CD4-positive, alpha-beta T cell treated with Interleukin-17A for 1 hour (primary cell): ENCODE data around the gene RAC3.
A peak's percentile ranks its signal among the peaks of the same experiment; 100 is the strongest.
"Not testable (repeated sequence)": the region's sequence is repeated elsewhere in the genome, so short reads cannot be mapped to it uniquely, and the experiment has no call there.

Experiments used
- DNase-seq: peaks from one replicate; pipeline ENCODE4 v3.0.0-alpha.2; 2020

The RAC3 gene

GRCh38 chr17:82025401-82026107 lies 5.9 kb upstream of the RAC3 start:
- DNase-seq, result no peak

GRCh38 chr17:82028246-82028645 lies 3.2 kb upstream of the RAC3 start:
- no peak for DNase-seq

GRCh38 chr17:82028966-82029365 lies 2.5 kb upstream of the RAC3 start:
- DNase-seq, result no peak

GRCh38 chr17:82029391-82029790 lies 2.1 kb upstream of the RAC3 start:
- DNase-seq, result no peak

GRCh38 chr17:82029990-82030469 lies 1.4 kb upstream of the RAC3 start:
- no peak for DNase-seq

GRCh38 chr17:82030470-82031302 lies 792 bp upstream of the RAC3 start:
- peak; percentile 85 for DNase-seq

GRCh38 chr17:82031885-82032627 lies 578 bp downstream of the RAC3 start:
- DNase-seq, result peak; percentile 43

GRCh38 chr17:82033359-82034085 lies 2.0 kb downstream of the RAC3 start:
- DNase-seq, result no peak

GRCh38 chr17:82034371-82035011 lies 3.0 kb downstream of the RAC3 start:
- DNase-seq, result no peak

GRCh38 chr17:82035488-82035887 lies 4.0 kb downstream of the RAC3 start:
- no peak for DNase-seq

- DNase-seq, result no peak
Measured at GRCh38 chr17:82035956-82036633, 4.6 kb downstream of the RAC3 start.

- DNase-seq, result no peak
Measured at GRCh38 chr17:82036634-82037091, 5.2 kb downstream of the RAC3 start.

GRCh38 chr17:82037092-82037888 lies 5.8 kb downstream of the RAC3 start, which contains the start of gene DCXR:
Gene DCXR (minus strand): TSS chr17:82037697. CDS start chr17:82037682, 15 bp downstream.
- DNase-seq, result peak; percentile 96

- DNase-seq, result no peak
Measured at GRCh38 chr17:82037889-82038195, 6.4 kb downstream of the RAC3 start.

GRCh38 chr17:82038796-82039409 lies 7.4 kb downstream of the RAC3 start:
- not testable (repeated sequence) for DNase-seq

GRCh38 chr17:82039695-82040299 lies 8.3 kb downstream of the RAC3 start:
- no peak for DNase-seq

GRCh38 chr17:82041144-82041814 lies 9.8 kb downstream of the RAC3 start:
- DNase-seq, result no peak

- no peak for DNase-seq
Measured at GRCh38 chr17:82042649-82043048, 11.2 kb downstream of the RAC3 start.

- no peak for DNase-seq
Measured at GRCh38 chr17:82043507-82043906, 12.0 kb downstream of the RAC3 start.
